HPDE6-E6E7 (cell line): ENCODE data around the gene PSMG4.

Source experiments
- DNase-seq: peaks from one replicate; pipeline ENCODE4 v3.0.0; 2011; ENCODE audit warnings: missing footprints; ENCODE audit errors: extremely low spot score

Gene PSMG4

GRCh38 chr6:3276174-3277167 lies 17.7 kb downstream of the PSMG4 start:
- no peak for DNase-seq

- DNase-seq, result no peak
These were observed 18.5 kb downstream of the PSMG4 start for GRCh38 chr6:3277251-3277650.

- DNase-seq, result no peak
These were observed 19.2 kb downstream of the PSMG4 start for GRCh38 chr6:3277851-3278416.

- DNase-seq, result no peak
These were observed 19.9 kb downstream of the PSMG4 start for GRCh38 chr6:3278691-3279090.

GRCh38 chr6:3280091-3280490 lies 21.3 kb downstream of the PSMG4 start:
- DNase-seq, result no peak

GRCh38 chr6:3280866-3281465 lies 22.2 kb downstream of the PSMG4 start:
- no peak for DNase-seq

GRCh38 chr6:3281631-3282475 lies 23.1 kb downstream of the PSMG4 start:
- peak; percentile 92 for DNase-seq

- DNase-seq, result no peak
These were observed 23.9 kb downstream of the PSMG4 start for GRCh38 chr6:3282476-3283236.

- DNase-seq, result no peak
These were observed 24.5 kb downstream of the PSMG4 start for GRCh38 chr6:3283241-3283640.

GRCh38 chr6:3283641-3284435 lies 25.1 kb downstream of the PSMG4 start:
- DNase-seq, result no peak

- no peak for DNase-seq
These were observed 25.7 kb downstream of the PSMG4 start for GRCh38 chr6:3284436-3284876.

GRCh38 chr6:3285049-3285639 lies 26.4 kb downstream of the PSMG4 start:
- no peak for DNase-seq

- DNase-seq, result no peak
These were observed 27.0 kb downstream of the PSMG4 start for GRCh38 chr6:3285732-3286131.

GRCh38 chr6:3286641-3287171 lies 28.0 kb downstream of the PSMG4 start:
- no peak for DNase-seq

GRCh38 chr6:3287308-3287707 lies 28.6 kb downstream of the PSMG4 start:
- no peak for DNase-seq

- no peak for DNase-seq
These were observed 29.4 kb downstream of the PSMG4 start for GRCh38 chr6:3287976-3288707.

- no peak for DNase-seq
These were observed 30.2 kb downstream of the PSMG4 start for GRCh38 chr6:3288711-3289663.

- no peak for DNase-seq
These were observed 30.9 kb downstream of the PSMG4 start for GRCh38 chr6:3289664-3290055.
